VCaP (cell line): Measurements from ENCODE around the gene CUL5.

Experiments used
- H3K27ac ChIP-seq: fragments of 450-650 bp; 2 replicates; pipeline ENCODE4 v1.5.1; 2017
- CTCF ChIP-seq: fragments of 450-650 bp; conservative IDR thresholded peaks from 2 replicates; pipeline ENCODE4 v1.5.1; 2017; ENCODE audit warnings: mild to moderate bottlenecking, moderate library complexity

Gene CUL5

GRCh38 chr11:108137212-108137611 lies 128.5 kb downstream of the CUL5 start:
- TF ChIP-seq CTCF, result no peak
- 0 out of 2 replicates have a peak overlapping the region, but pooled peaks have one; percentile 3 for H3K27ac ChIP-seq

- no peak for TF ChIP-seq CTCF
Observed at GRCh38 chr11:108142304-108142703, 133.6 kb downstream of the CUL5 start.

GRCh38 chr11:108144615-108145014 lies 135.9 kb downstream of the CUL5 start:
- TF ChIP-seq CTCF, result no peak
- H3K27ac ChIP-seq, result no peak overlapping the region

More at GRCh38 chr11:108142304-108142703, 133.6 kb downstream of the CUL5 start:
- no peak overlapping the region for H3K27ac ChIP-seq

- no peak for TF ChIP-seq CTCF
- no peak overlapping the region for H3K27ac ChIP-seq
Observed at GRCh38 chr11:108147150-108147549, 138.5 kb downstream of the CUL5 start.

GRCh38 chr11:108148556-108148955 lies 139.9 kb downstream of the CUL5 start:
- no peak for TF ChIP-seq CTCF
- H3K27ac ChIP-seq, result no peak overlapping the region

- TF ChIP-seq CTCF, result no peak
- H3K27ac ChIP-seq, result no peak overlapping the region
Observed at GRCh38 chr11:108154591-108154990, 145.9 kb downstream of the CUL5 start.
